Upper lobe of left lung (tissue), 6 donors: ENCODE results near the gene ZBTB26. TPM values are rescaled to one million over a fixed set of nuclear protein-coding genes. Genes with fewer than 3 reads are reported as not detected.

Experiments used
- ATAC-seq, 2 donors: fragments of 200-7000 bp; cut with Tn5 transposase; one replicate each; pipeline ENCODE4 v1.9.1; 2022; ENCODE audit warnings: mild to moderate bottlenecking in 2 of 2, moderate library complexity in 2 of 2; ENCODE audit not compliant: low FRiP score in 2 of 2
- DNase-seq, 2 donors: peaks; one replicate each; pipeline ENCODE4 v3.0.0-alpha.2; 2019 to 2020
- H3K27ac ChIP-seq, 4 donors: fragments of 200-600 bp; sonication (generic); one replicate each; pipeline ENCODE4 v1.5.1; 2016 to 2019
- H3K27me3 ChIP-seq, 4 donors: fragments of 200-600 bp; sonication (generic); one replicate each; pipeline ENCODE4 v1.5.1; 2017 to 2019
- H3K36me3 ChIP-seq, 4 donors: fragments of 200-600 bp; sonication (generic); one replicate each; pipeline ENCODE4 v1.5.1; 2016 to 2019
- H3K4me1 ChIP-seq, 4 donors: fragments of 200-600 bp; sonication (generic); one replicate each; pipeline ENCODE4 v1.5.1; 2018 to 2019
- H3K4me3 ChIP-seq, 4 donors: fragments of 200-600 bp; sonication (generic); one replicate each; pipeline ENCODE4 v1.5.1; 2017 to 2019; ENCODE audit warnings: mild to moderate bottlenecking in 2 of 4, moderate library complexity in 1 of 4
- H3K9me3 ChIP-seq, 4 donors: fragments of 200-600 bp; sonication (generic); one replicate each; pipeline ENCODE4 v1.5.1; 2018 to 2019
- EP300 ChIP-seq, 4 donors: sonication (generic); formaldehyde crosslinking; IDR thresholded peaks; one replicate each; pipeline ENCODE4 v1.5.1; 2017; ENCODE audit warnings: antibody characterized with exemption in 4 of 4, control low read depth in 2 of 4
- POLR2A ChIP-seq, 4 donors: fragments of 450-650 bp; IDR thresholded peaks; one replicate each; pipeline ENCODE4 v1.5.1; 2016 to 2017; ENCODE audit warnings: antibody characterized with exemption in 4 of 4, mild to moderate bottlenecking in 2 of 4
- POLR2AphosphoS5 ChIP-seq, 2 donors: sonication (generic); formaldehyde crosslinking; IDR thresholded peaks; one replicate each; pipeline ENCODE4 v1.5.1; 2017; ENCODE audit warnings: antibody characterized with exemption in 2 of 2
- WGBS, 2 donors: methylation state at CpG; one replicate each; pipeline ENCODE4 v1.1.5; 2017 to 2018; 5-methylcytosine and 5-hydroxymethylcytosine counted together
- total RNA-seq, 6 donors: library from RNA; depleted of rRNA in 4 of 6; stranded (reverse); fragments of >200 nt in 4 of 6; gene quantifications; one replicate each; pipeline versions ENCODE4 v1.1.0 to v1.2.1, GENCODE V29; 2016 to 2021
- TF ChIP-seq, protein P1 (sequence below), 6 experiments: fragments of 450-650 bp in 4 of 6; fragments of 200-600 bp in 2 of 6; sonication (generic) in 2 of 6; IDR thresholded peaks; one replicate each; pipeline ENCODE4 v1.5.1; 2016 to 2019; ENCODE audit warnings: antibody characterized with exemption in 6 of 6
- donor health status: DM: no; HTN: no; CAD: no; lungs with moderate emphysema.
- donor health status: DM: no; HTN: yes; CAD: no; lungs with severe emphysema.

The ZBTB26 gene
- total RNA-seq, 6 donors from 2014 or later, result 2.9 to 8.0 (median 5.2) TPM

- ATAC-seq, result no peak
- 20 to 26% methylated on average over 10 of the region's 10 CpGs for WGBS, 2 donors
- H3K27me3 ChIP-seq, result no peaks in the 10 kb centered on the region
Measured at GRCh38 chr9:122930541-122931225, 629 bp downstream of the ZBTB26 start.

DNA sequence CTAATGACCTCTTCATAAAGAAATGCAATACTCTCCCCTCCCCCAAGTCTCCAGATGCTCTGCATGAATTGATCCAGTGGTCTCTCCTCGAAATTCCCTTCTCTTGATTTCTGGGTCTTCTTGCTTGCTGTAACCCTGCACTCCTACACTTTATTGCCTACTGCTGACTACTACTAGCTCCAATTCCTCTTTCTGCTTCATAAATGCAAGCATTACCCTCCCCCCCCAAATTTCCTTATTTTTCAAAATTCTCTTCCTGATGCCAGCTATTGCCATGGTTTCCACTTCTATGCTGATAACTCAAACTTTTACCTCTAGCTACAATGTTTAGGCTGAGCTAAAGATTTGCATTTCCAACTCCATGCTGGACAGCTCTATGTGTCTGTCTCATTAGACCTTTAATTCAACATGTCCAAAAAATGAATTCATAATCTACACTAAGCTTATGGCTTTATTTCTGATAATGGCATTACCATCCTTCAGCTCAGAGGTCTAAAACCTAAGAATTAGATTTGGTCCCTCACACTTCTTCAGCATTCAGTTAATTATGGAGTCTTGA lies 1.4 kb downstream of the ZBTB26 start:
- DNase-seq, result no peak
- no peak for ATAC-seq
- no peaks in the 10 kb centered on the region for H3K27me3 ChIP-seq
- no peaks in the 10 kb centered on the region for H3K9me3 ChIP-seq
- WGBS, 2 donors, result 71 to 76% methylated on average over 1 of the region's 1 CpG
- H3K4me3 ChIP-seq, result no peak overlapping the region
- no peak overlapping the region for H3K27ac ChIP-seq
- TF ChIP-seq POLR2AphosphoS5 (IDR thresholded peaks at IDR 0.05) (no peak), EP300 (IDR thresholded peaks at IDR 0.05) (no peak), POLR2A (IDR thresholded peaks at IDR 0.05) (no peak)
- TF ChIP-seq, protein P1, sequence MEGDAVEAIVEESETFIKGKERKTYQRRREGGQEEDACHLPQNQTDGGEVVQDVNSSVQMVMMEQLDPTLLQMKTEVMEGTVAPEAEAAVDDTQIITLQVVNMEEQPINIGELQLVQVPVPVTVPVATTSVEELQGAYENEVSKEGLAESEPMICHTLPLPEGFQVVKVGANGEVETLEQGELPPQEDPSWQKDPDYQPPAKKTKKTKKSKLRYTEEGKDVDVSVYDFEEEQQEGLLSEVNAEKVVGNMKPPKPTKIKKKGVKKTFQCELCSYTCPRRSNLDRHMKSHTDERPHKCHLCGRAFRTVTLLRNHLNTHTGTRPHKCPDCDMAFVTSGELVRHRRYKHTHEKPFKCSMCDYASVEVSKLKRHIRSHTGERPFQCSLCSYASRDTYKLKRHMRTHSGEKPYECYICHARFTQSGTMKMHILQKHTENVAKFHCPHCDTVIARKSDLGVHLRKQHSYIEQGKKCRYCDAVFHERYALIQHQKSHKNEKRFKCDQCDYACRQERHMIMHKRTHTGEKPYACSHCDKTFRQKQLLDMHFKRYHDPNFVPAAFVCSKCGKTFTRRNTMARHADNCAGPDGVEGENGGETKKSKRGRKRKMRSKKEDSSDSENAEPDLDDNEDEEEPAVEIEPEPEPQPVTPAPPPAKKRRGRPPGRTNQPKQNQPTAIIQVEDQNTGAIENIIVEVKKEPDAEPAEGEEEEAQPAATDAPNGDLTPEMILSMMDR (IDR thresholded peaks at IDR 0.05), result no peak
- peaks cover 29 to 35% (median 31%) of the 10 kb centered on the region in 4 donors for H3K4me1 ChIP-seq
- H3K36me3 ChIP-seq, result peaks cover 0 to 5% (median 0%) of the 10 kb centered on the region in 4 donors

More at GRCh38 chr9:122930541-122931225, 629 bp downstream of the ZBTB26 start:
- Histone ChIP-seq H3K9me3 (no peaks in the 10 kb centered on the region), H3K4me3 (peak overlapping the region; percentile 73 to 93 (median 83)), H3K27ac (peak overlapping the region; percentile 74 to 89 (median 86)), H3K4me1 (peaks cover 29 to 35% (median 31%) of the 10 kb centered on the region in 4 donors), H3K36me3 (peaks cover 0 to 6% (median 0%) of the 10 kb centered on the region in 4 donors)
- DNase-seq, result no peak
- TF ChIP-seq, protein P1 (IDR thresholded peaks at IDR 0.05), result no peak
- TF ChIP-seq EP300 (IDR thresholded peaks at IDR 0.05), result no peak
- TF ChIP-seq POLR2A (IDR thresholded peaks at IDR 0.05), result no peak
- TF ChIP-seq POLR2AphosphoS5 (IDR thresholded peaks at IDR 0.05), result no peak

- no peak for ATAC-seq
- WGBS, 2 donors, result 67 to 74% methylated on average over 3 of the region's 3 CpGs
- no peaks in the 10 kb centered on the region for H3K27me3 ChIP-seq
Measured at GRCh38 chr9:122923947-122924346, 7.4 kb downstream of the ZBTB26 start.

DNA sequence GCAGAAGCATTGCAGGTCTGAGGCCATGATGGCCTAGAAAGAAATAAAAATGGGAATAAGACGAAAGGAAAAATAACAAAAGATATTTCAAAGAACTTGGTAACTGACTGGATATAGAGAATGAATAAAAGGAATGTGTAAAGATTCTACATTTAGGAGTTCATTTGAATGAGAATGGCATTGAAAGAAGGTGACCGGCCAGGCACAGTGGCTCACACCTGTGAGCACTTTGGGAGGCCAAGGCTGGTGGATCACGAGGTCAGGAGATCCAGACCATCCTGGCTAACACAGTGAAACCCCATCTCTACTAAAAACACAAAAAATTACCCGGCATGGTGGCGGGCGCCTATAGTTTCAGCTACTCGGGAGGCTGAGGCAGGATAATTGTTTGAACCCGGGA lies 8.6 kb downstream of the ZBTB26 start:
- WGBS, 2 donors, result 90 to 97% methylated on average over 8 of the region's 8 CpGs
- no peaks in the 10 kb centered on the region for H3K4me1 ChIP-seq
- peaks cover 0 to 32% (median 10%) of the 10 kb centered on the region in 4 donors for H3K36me3 ChIP-seq
- H3K27ac ChIP-seq, result no peak overlapping the region
- TF ChIP-seq POLR2AphosphoS5 (IDR thresholded peaks at IDR 0.05) (no peak), POLR2A (IDR thresholded peaks at IDR 0.05) (no peak)
- TF ChIP-seq, protein P1 (IDR thresholded peaks at IDR 0.05), result no peak
- H3K27me3 ChIP-seq, result no peaks in the 10 kb centered on the region
- ATAC-seq, result no peak
- no peaks in the 10 kb centered on the region for H3K9me3 ChIP-seq
- H3K4me3 ChIP-seq, result no peak overlapping the region
- no peak for DNase-seq

More at GRCh38 chr9:122923947-122924346, 7.4 kb downstream of the ZBTB26 start:
- Histone ChIP-seq H3K36me3 (peaks cover 0 to 22% (median 7%) of the 10 kb centered on the region in 4 donors), H3K27ac (no peak overlapping the region), H3K9me3 (no peaks in the 10 kb centered on the region), H3K4me1 (no peaks in the 10 kb centered on the region), H3K4me3 (no peak overlapping the region)
- DNase-seq, result no peak
- no peak for TF ChIP-seq POLR2A (IDR thresholded peaks at IDR 0.05)
- TF ChIP-seq EP300 (IDR thresholded peaks at IDR 0.05), result no peak
- TF ChIP-seq, protein P1 (IDR thresholded peaks at IDR 0.05), result no peak
- TF ChIP-seq POLR2AphosphoS5 (IDR thresholded peaks at IDR 0.05), result no peak
